HUES6 (cell line): Measurements from ENCODE around the gene ERMARD.
A peak's percentile ranks its signal among the peaks of the same experiment; 100 is the strongest.
"Not testable (repeated sequence)": the region's sequence is repeated elsewhere in the genome, so short reads cannot be mapped to it uniquely, and the experiment has no call there.

Experiments
- H3K27ac ChIP-seq: 2 replicates; pipeline ENCODE4 v1.7.0; 2013; ENCODE audit warnings: low read depth, mild to moderate bottlenecking, low read length, inconsistent platforms
- H3K27me3 ChIP-seq: 2 replicates; pipeline ENCODE4 v1.6.1; 2013; ENCODE audit warnings: low read length; ENCODE audit not compliant: control insufficient read depth, insufficient read depth
- H3K36me3 ChIP-seq: 2 replicates; pipeline ENCODE4 v1.6.1; 2013; ENCODE audit warnings: low read length; ENCODE audit not compliant: control insufficient read depth, insufficient read depth
- H3K4me1 ChIP-seq: 2 replicates; pipeline ENCODE4 v1.6.1; 2013; ENCODE audit warnings: low read length; ENCODE audit not compliant: control insufficient read depth, insufficient read depth
- H3K4me3 ChIP-seq: 2 replicates; pipeline ENCODE4 v1.5.1; 2013; ENCODE audit warnings: low read depth, low read length
- H3K9ac ChIP-seq: one replicate; pipeline ENCODE4 v1.6.1; 2013; ENCODE audit warnings: mild to moderate bottlenecking, low read length
- H3K9me3 ChIP-seq: 2 replicates; pipeline ENCODE4 v1.6.1; 2013; ENCODE audit warnings: low read depth, low read length; ENCODE audit not compliant: control insufficient read depth, insufficient read depth

The ERMARD gene

DNA sequence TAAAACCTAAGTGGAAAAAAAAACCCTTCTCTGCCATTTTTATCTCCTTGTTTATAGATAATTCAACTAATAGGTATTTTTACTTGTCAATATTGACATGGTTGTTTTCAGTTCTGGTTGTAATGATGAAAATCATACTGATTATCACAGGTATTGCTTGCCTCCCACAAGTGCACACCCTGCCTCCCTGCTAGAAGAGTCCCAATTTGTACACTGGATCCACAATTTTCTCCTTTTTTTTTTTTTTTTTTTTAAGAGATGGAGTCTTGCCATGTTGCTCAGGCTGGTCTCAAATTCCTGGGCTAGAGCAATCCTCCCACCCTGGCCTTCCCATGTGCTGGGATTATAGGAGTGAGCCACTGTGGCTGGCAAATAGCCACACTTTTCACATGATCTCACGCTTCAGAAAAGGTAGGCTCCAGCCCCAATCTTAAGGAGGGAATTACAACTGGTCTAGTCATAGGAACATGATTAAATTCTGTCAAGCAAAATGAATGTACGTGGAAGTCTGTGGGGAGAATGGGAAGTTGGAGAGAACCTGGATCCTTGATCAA, 12.4 kb upstream of the ERMARD start:
- no peaks in the 10 kb centered on the region for H3K27me3 ChIP-seq
- no peaks in the 10 kb centered on the region for H3K36me3 ChIP-seq
- H3K4me1 ChIP-seq: peaks cover 6% of the 10 kb centered on the region
- no peak overlapping the region for H3K27ac ChIP-seq
- no peaks in the 10 kb centered on the region for H3K9me3 ChIP-seq
- no peak overlapping the region for H3K9ac ChIP-seq
- H3K4me3 ChIP-seq: no peak overlapping the region

- Histone ChIP-seq H3K36me3 (no peaks in the 10 kb centered on the region), H3K4me3 (no peak overlapping the region), H3K9me3 (no peaks in the 10 kb centered on the region), H3K4me1 (peaks cover 6% of the 10 kb centered on the region), H3K9ac (no peak overlapping the region), H3K27me3 (no peaks in the 10 kb centered on the region), H3K27ac (no peak overlapping the region)
These were observed 10.1 kb upstream of the ERMARD start for GRCh38 chr6:169741344-169741743.

GRCh38 chr6:169745405-169745804, 6.0 kb upstream of the ERMARD start:
- peaks cover 4% of the 10 kb centered on the region; the same call in 1 of the 2 replicates for H3K4me1 ChIP-seq

GRCh38 chr6:169746556-169746955, 4.9 kb upstream of the ERMARD start:
- H3K27me3 ChIP-seq: no peaks in the 10 kb centered on the region
- no peak overlapping the region for H3K27ac ChIP-seq
- H3K4me1 ChIP-seq: peaks cover 6% of the 10 kb centered on the region; the same call in 1 of the 2 replicates
- H3K9me3 ChIP-seq: no peaks in the 10 kb centered on the region
- no peak overlapping the region for H3K9ac ChIP-seq
- no peaks in the 10 kb centered on the region for H3K36me3 ChIP-seq
- H3K4me3 ChIP-seq: no peak overlapping the region

More at GRCh38 chr6:169745405-169745804, 6.0 kb upstream of the ERMARD start:
- H3K9me3 ChIP-seq: no peaks in the 10 kb centered on the region
- no peak overlapping the region for H3K4me3 ChIP-seq
- no peaks in the 10 kb centered on the region for H3K27me3 ChIP-seq
- no peak overlapping the region for H3K27ac ChIP-seq
- H3K9ac ChIP-seq: no peak overlapping the region
- H3K36me3 ChIP-seq: no peaks in the 10 kb centered on the region

DNA sequence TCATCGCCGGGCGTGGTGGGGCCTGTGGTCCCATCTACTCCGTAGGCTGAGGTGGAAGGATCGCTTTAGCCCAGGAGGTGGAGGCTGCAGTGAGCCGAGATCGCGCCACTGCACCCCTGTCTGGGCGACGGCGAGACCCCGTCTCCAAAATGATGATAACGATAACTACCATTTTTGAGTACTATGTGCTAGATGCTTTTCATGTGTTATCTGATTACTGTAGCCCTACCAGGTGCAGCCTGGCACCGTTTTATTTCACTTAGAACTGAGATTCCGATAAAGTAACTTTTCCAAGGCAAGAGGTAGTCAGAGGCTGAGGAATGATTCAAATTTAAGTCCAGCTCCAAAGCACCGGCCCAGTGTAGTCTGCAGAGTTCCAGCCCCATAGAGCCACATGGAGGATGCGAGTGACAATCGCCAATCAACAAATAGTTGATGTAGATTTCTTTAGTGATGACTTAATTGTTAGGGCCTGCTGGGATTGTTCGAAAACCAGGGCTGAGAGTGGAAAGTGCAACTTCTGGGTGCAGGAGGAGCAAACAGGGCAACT, 727 bp downstream of the ERMARD start:
- peak overlapping the region; percentile 99 for H3K9ac ChIP-seq
- peaks cover 20% of the 10 kb centered on the region for H3K4me1 ChIP-seq
- peak overlapping the region; percentile 97 for H3K27ac ChIP-seq
- H3K27me3 ChIP-seq: no peaks in the 10 kb centered on the region
- no peaks in the 10 kb centered on the region for H3K9me3 ChIP-seq
- H3K4me3 ChIP-seq: peak overlapping the region; percentile 92
- H3K36me3 ChIP-seq: peaks cover 5% of the 10 kb centered on the region

- peaks cover 29% of the 10 kb centered on the region for H3K36me3 ChIP-seq
- H3K9ac ChIP-seq: no peak overlapping the region
- H3K4me1 ChIP-seq: peaks cover 18% of the 10 kb centered on the region
- no peak overlapping the region for H3K27ac ChIP-seq
- H3K4me3 ChIP-seq: no peak overlapping the region
- H3K27me3 ChIP-seq: no peaks in the 10 kb centered on the region
- no peaks in the 10 kb centered on the region for H3K9me3 ChIP-seq
These were observed 3.7 kb downstream of the ERMARD start for GRCh38 chr6:169755162-169755561.

DNA sequence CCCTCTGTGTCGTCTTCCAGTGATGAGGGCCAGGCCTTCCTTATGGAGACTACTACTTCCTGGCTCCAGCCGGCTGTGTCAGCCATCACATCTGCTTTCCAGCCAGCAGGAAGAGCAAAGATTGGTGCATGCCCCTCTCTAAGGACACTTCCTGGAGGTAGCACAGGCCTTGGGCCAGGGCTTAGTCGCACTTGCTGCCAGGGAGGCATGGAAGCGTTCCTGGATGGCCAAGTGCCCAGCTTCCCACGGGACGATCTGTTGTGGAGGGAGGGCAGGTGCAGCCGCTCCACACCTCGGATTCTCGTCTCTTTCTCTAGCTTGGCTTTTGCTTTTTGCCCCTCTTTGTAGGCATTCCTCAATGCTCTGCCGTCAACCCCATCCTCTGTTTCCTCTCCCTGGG, 11.9 kb downstream of the ERMARD start:
- H3K27me3 ChIP-seq: no peaks in the 10 kb centered on the region
- no peak overlapping the region for H3K4me3 ChIP-seq
- no peaks in the 10 kb centered on the region for H3K9me3 ChIP-seq
- no peaks in the 10 kb centered on the region for H3K4me1 ChIP-seq
- no peak overlapping the region for H3K9ac ChIP-seq
- no peak overlapping the region for H3K27ac ChIP-seq
- H3K36me3 ChIP-seq: peaks cover 64% of the 10 kb centered on the region

DNA sequence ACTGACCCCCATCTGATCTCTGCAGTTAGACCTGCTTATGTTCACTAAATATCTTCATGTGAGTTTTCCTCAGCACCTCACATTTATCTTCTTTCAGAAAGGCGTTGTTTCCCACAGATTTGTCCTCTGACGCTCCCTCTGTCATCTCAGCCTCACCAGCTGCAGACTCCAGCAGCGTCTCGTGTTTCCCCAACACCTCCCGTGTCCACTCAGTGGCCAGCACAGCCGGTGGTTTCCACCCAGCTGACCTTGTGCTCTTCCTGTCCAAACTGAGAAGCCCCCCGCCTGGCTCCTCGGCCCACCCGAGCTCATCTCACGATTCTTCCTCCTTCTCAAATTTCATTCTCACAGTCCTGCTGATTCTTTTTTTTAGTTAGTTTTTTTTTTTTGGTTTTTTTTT, 12.5 kb downstream of the ERMARD start:
- Histone ChIP-seq H3K27ac (no peak overlapping the region), H3K9me3 (no peaks in the 10 kb centered on the region), H3K4me1 (no peaks in the 10 kb centered on the region), H3K9ac (no peak overlapping the region), H3K4me3 (no peak overlapping the region), H3K36me3 (peaks cover 58% of the 10 kb centered on the region), H3K27me3 (no peaks in the 10 kb centered on the region)

GRCh38 chr6:169765789-169766188, 14.4 kb downstream of the ERMARD start:
- not testable (repeated sequence) for H3K27ac ChIP-seq, H3K4me1 ChIP-seq, H3K27me3 ChIP-seq, H3K9ac ChIP-seq, H3K9me3 ChIP-seq, H3K4me3 ChIP-seq
- H3K36me3 ChIP-seq: peaks cover 44% of the 10 kb centered on the region

DNA sequence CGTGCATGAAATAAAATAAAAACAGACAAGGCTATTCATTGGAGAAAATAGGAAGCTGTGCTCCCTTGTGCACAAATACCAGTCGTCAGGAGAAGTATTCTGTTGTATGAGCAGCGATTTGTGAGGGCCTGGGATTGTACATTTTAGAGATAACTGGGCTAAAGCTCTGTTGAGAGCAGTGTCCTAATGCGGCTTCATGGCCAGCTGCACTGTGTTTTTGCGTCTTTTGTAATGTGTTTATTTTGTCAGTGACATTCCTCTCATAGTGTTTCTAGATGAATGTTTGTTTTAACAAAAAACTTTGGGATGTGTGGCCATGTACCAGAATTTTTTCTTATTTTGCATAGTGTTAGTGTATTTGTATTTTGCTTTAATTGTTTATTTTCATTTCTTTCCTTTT, 14.8 kb downstream of the ERMARD start:
- Histone ChIP-seq H3K4me3 (no peak overlapping the region), H3K9ac (no peak overlapping the region), H3K9me3 (no peaks in the 10 kb centered on the region), H3K27me3 (no peaks in the 10 kb centered on the region), H3K36me3 (peaks cover 40% of the 10 kb centered on the region), H3K4me1 (no peaks in the 10 kb centered on the region), H3K27ac (no peak overlapping the region)

GRCh38 chr6:169766921-169767736, 15.7 kb downstream of the ERMARD start:
- Histone ChIP-seq H3K27ac (no peak overlapping the region), H3K36me3 (peaks cover 40% of the 10 kb centered on the region), H3K9me3 (no peaks in the 10 kb centered on the region), H3K27me3 (no peaks in the 10 kb centered on the region), H3K4me3 (no peak overlapping the region), H3K9ac (no peak overlapping the region), H3K4me1 (no peaks in the 10 kb centered on the region)
